Mucosa of descending colon (tissue), 3 donors: ENCODE results near the gene RAD51B. TPM values are rescaled to one million over a fixed set of nuclear protein-coding genes. Genes with fewer than 3 reads are reported as not detected.
"Not testable (repeated sequence)": the region's sequence is repeated elsewhere in the genome, so short reads cannot be mapped to it uniquely, and the experiment has no call there.

Experiments
- ATAC-seq: fragments of 200-7000 bp; cut with Tn5 transposase; one replicate; pipeline ENCODE4 v1.9.1; 2020; ENCODE audit warnings: mild to moderate bottlenecking, moderate library complexity
- DNase-seq, 3 donors: peaks; one replicate each; pipeline ENCODE4 v3.0.0-alpha.2; 2020
- H3K36me3 ChIP-seq: fragments of 200-600 bp; one replicate; pipeline ENCODE4 v1.8.0; 2021; ENCODE audit warnings: low read depth, mild to moderate bottlenecking
- H3K4me1 ChIP-seq: fragments of 200-600 bp; one replicate; pipeline ENCODE4 v1.8.0; 2021; ENCODE audit warnings: low read depth, mild to moderate bottlenecking
- H3K4me3 ChIP-seq: fragments of 200-600 bp; one replicate; pipeline ENCODE4 v1.8.0; 2021; ENCODE audit warnings: mild to moderate bottlenecking
- H3K9me3 ChIP-seq: fragments of 200-600 bp; one replicate; pipeline ENCODE4 v1.8.0; 2021; ENCODE audit warnings: mild to moderate bottlenecking
- CTCF ChIP-seq: fragments of 200-600 bp; IDR thresholded peaks from one replicate; pipeline ENCODE4 v1.8.0; 2022; ENCODE audit warnings: antibody characterized with exemption, mild to moderate bottlenecking
- intact Hi-C, 2 donors: fragments of 100-400 bp; cut with DNase I in 1 of 2; cut with micrococcal nuclease in 1 of 2; formaldehyde crosslinking; loops; one replicate each; pipeline versions ENCODE4 v1.11.0 to v1.11.1; 2022; cut with DNase I, micrococcal nuclease
- total RNA-seq, 3 donors: library from RNA; stranded (reverse); fragmentation: NEBNext Ultra II Directional in 2 of 3; extraction: Animal tissue kit (Norgen Biotek cat#: 25700) in 2 of 3; gene quantifications; one replicate each; pipeline versions ENCODE4 v1.2.1 to v1.2.4, GENCODE V29; 2021 to 2023
- donor health status: DM: no; HTN: no; CAD: no; lungs with moderate emphysema.
- donor health status: DM: no; HTN: no; CAD: no.
- donor health status: DM: no; HTN: yes; CAD: no.

The RAD51B gene
- total RNA-seq, 3 donors from 2014 or later = 15.8 to 23.3 (median 20.9) TPM

GRCh38 chr14:68176687-68177086, 357.1 kb downstream of the RAD51B start:
- peaks cover 15% of the 10 kb centered on the region for H3K4me1 ChIP-seq
- TF ChIP-seq CTCF = no peak
- ATAC-seq = no peak

GRCh38 chr14:68177728-68178127, 358.1 kb downstream of the RAD51B start:
- peaks cover 14% of the 10 kb centered on the region for H3K4me1 ChIP-seq
- no peak for TF ChIP-seq CTCF
- no peak for ATAC-seq

More at GRCh38 chr14:68176687-68177086, 357.1 kb downstream of the RAD51B start:
- no peak for DNase-seq
- intact Hi-C loops = no loop called here
- no peaks in the 10 kb centered on the region for H3K9me3 ChIP-seq
- H3K36me3 ChIP-seq = no peaks in the 10 kb centered on the region
- H3K4me3 ChIP-seq = no peak overlapping the region

GRCh38 chr14:68178282-68178681, 358.7 kb downstream of the RAD51B start:
- no peak for TF ChIP-seq CTCF
- DNase-seq (no peak), ATAC-seq (no peak)
- Histone ChIP-seq H3K36me3 (no peaks in the 10 kb centered on the region), H3K9me3 (no peaks in the 10 kb centered on the region), H3K4me3 (no peak overlapping the region), H3K4me1 (peaks cover 9% of the 10 kb centered on the region)
- intact Hi-C loops = no loop called here

More at GRCh38 chr14:68177728-68178127, 358.1 kb downstream of the RAD51B start:
- Histone ChIP-seq H3K4me3 (no peak overlapping the region), H3K36me3 (no peaks in the 10 kb centered on the region), H3K9me3 (no peaks in the 10 kb centered on the region)
- no peak for DNase-seq
- intact Hi-C loops = no loop called here

GRCh38 chr14:68181519-68182326, 362.1 kb downstream of the RAD51B start:
- no peak overlapping the region for H3K4me3 ChIP-seq
- H3K4me1 ChIP-seq = peaks cover 4% of the 10 kb centered on the region
- DNase-seq (no peak), ATAC-seq (peak; percentile 48)
- H3K36me3 ChIP-seq = no peaks in the 10 kb centered on the region
- no peak for TF ChIP-seq CTCF
- intact Hi-C loops = no loop called here
- no peaks in the 10 kb centered on the region for H3K9me3 ChIP-seq

- TF ChIP-seq CTCF = no peak
- H3K4me3 ChIP-seq = no peak overlapping the region
- peaks cover 4% of the 10 kb centered on the region for H3K4me1 ChIP-seq
- no peaks in the 10 kb centered on the region for H3K36me3 ChIP-seq
- intact Hi-C loops = no loop called here
- DNase-seq (no peak), ATAC-seq (no peak)
- no peaks in the 10 kb centered on the region for H3K9me3 ChIP-seq
These were observed 362.9 kb downstream of the RAD51B start for GRCh38 chr14:68182492-68182891.

GRCh38 chr14:68186500-68187276, 367.1 kb downstream of the RAD51B start:
- DNase-seq, intact Hi-C loops, H3K9me3 ChIP-seq: not testable (repeated sequence)

More at GRCh38 chr14:68186500-68187276, 367.1 kb downstream of the RAD51B start:
- not testable (repeated sequence) for H3K4me1 ChIP-seq, H3K36me3 ChIP-seq, ATAC-seq, H3K4me3 ChIP-seq
